IMR-90 (cell line): ENCODE measurements around the gene NEUROD4. TPM values are rescaled to one million over a fixed set of nuclear protein-coding genes. Genes with fewer than 3 reads are reported as not detected.

Experiments
- ATAC-seq: fragments of 200-7000 bp; cut with Tn5 transposase; 2 replicates; pipeline ENCODE4 v1.9.1; 2020; ENCODE audit warnings: low read depth, mild to moderate bottlenecking, moderate library complexity
- BruUV-seq: library from RNA; stranded (reverse); fragments of 400-500 nt; replicated peaks from 2 replicates; lab custom pipeline; 2021; lab: Mats Ljungman, UMichigan
- CTCF ChIA-PET: fragments of 300-600 bp; formaldehyde crosslinking; extraction: SDS; loops from one replicate; lab custom pipeline; 2021; ENCODE audit warnings: antibody characterized with exemption; lab: Yijun Ruan, JAX
- POLR2A ChIA-PET: fragments of 300-600 bp; sonication (Branson Sonifier 250); formaldehyde crosslinking; loops from one replicate; lab custom pipeline; 2022; ENCODE audit warnings: antibody characterized with exemption; ENCODE audit not compliant: unreplicated experiment; lab: Charles Lee
- DNase-seq: peaks from one replicate; pipeline ENCODE4 v3.0.0; 2013
- H2AFZ ChIP-seq: replicated peaks from 2 replicates; pipeline ENCODE3; 2013; ENCODE audit warnings: low read length, mild to moderate bottlenecking; ENCODE audit not compliant: poor library complexity
- H2AK5ac ChIP-seq: 2 replicates; pipeline ENCODE4 v1.6.1; 2013; ENCODE audit warnings: low read depth, low read length, inconsistent platforms
- H2AK9ac ChIP-seq: replicated peaks from 2 replicates; pipeline ENCODE3; 2013; ENCODE audit warnings: mild to moderate bottlenecking, low read depth, low read length, moderate library complexity; ENCODE audit not compliant: poor library complexity
- H2BK120ac ChIP-seq: 2 replicates; pipeline ENCODE4 v1.6.1; 2013; ENCODE audit warnings: low read depth, low read length, inconsistent platforms
- H2BK15ac ChIP-seq: 3 replicates; pipeline ENCODE4 v1.6.1; 2013; ENCODE audit warnings: low read depth, low read length, inconsistent platforms
- H2BK20ac ChIP-seq: 2 replicates; pipeline ENCODE4 v1.6.1; 2013; ENCODE audit warnings: low read depth, mild to moderate bottlenecking, inconsistent platforms, low read length, moderate library complexity
- H2BK5ac ChIP-seq: 2 replicates; pipeline ENCODE4 v1.6.1; 2013; ENCODE audit warnings: mild to moderate bottlenecking, low read depth, low read length, inconsistent platforms; ENCODE audit not compliant: poor library complexity, severe bottlenecking
- H3K14ac ChIP-seq: replicated peaks from 2 replicates; pipeline ENCODE4 v1.6.1; 2013; ENCODE audit warnings: low read depth, low read length, inconsistent platforms
- H3K18ac ChIP-seq: 2 replicates; pipeline ENCODE4 v1.6.1; 2013; ENCODE audit warnings: low read depth, low read length, control low read depth
- H3K23ac ChIP-seq: 2 replicates; pipeline ENCODE4 v1.6.1; 2013; ENCODE audit warnings: low read depth, low read length, inconsistent platforms
- H3K27ac ChIP-seq: 2 replicates; pipeline ENCODE4 v1.5.1; 2013; ENCODE audit warnings: mild to moderate bottlenecking, control low read depth, low read length; ENCODE audit not compliant: insufficient read depth
- H3K27me3 ChIP-seq: 2 replicates; pipeline ENCODE4 v1.6.1; 2013; ENCODE audit warnings: low read length; ENCODE audit not compliant: control insufficient read depth, insufficient read depth
- H3K36me3 ChIP-seq: 2 replicates; pipeline ENCODE4 v1.6.1; 2013; ENCODE audit warnings: low read length, mixed read lengths; ENCODE audit not compliant: control insufficient read depth, insufficient read depth
- H3K4ac ChIP-seq: 2 replicates; pipeline ENCODE4 v1.6.1; 2013; ENCODE audit warnings: low read depth, low read length, inconsistent platforms
- H3K4me1 ChIP-seq: 2 replicates; pipeline ENCODE4 v1.6.1; 2013; ENCODE audit warnings: low read length, mixed read lengths; ENCODE audit not compliant: control insufficient read depth, insufficient read depth
- H3K4me2 ChIP-seq: 2 replicates; pipeline ENCODE4 v1.6.1; 2013; ENCODE audit warnings: low read depth, mild to moderate bottlenecking, control low read depth, low read length, moderate library complexity
- H3K4me3 ChIP-seq: 2 replicates; pipeline ENCODE4 v1.5.1; 2013; ENCODE audit warnings: low read depth, mild to moderate bottlenecking, control low read depth, low read length, moderate library complexity; ENCODE audit not compliant: insufficient read depth
- H3K56ac ChIP-seq: 2 replicates; pipeline ENCODE4 v1.6.1; 2013; ENCODE audit warnings: low read length, inconsistent platforms; ENCODE audit not compliant: insufficient read depth; ENCODE audit errors: extremely low read depth
- H3K79me1 ChIP-seq, 2 experiments: 2 replicates each; pipeline ENCODE4 v1.6.1; 2013; ENCODE audit warnings: low read length in 2 of 2, inconsistent platforms in 1 of 2, low read depth in 1 of 2
- H3K9ac ChIP-seq: 2 replicates; pipeline ENCODE4 v1.6.1; 2013; ENCODE audit warnings: low read depth, low read length, control low read depth
- H3K9me1 ChIP-seq: 2 replicates; pipeline ENCODE4 v1.6.1; 2013; ENCODE audit warnings: low read length, inconsistent platforms; ENCODE audit not compliant: insufficient read depth
- H3K9me3 ChIP-seq: 2 replicates; pipeline ENCODE4 v1.6.1; 2013; ENCODE audit warnings: low read length; ENCODE audit not compliant: control insufficient read depth, insufficient read depth
- H4K20me1 ChIP-seq: 2 replicates; pipeline ENCODE4 v1.6.1; 2013; ENCODE audit warnings: low read length, inconsistent platforms; ENCODE audit not compliant: insufficient read depth
- H4K5ac ChIP-seq: 2 replicates; pipeline ENCODE4 v1.6.1; 2013; ENCODE audit warnings: mild to moderate bottlenecking, low read depth, low read length, control low read depth
- H4K8ac ChIP-seq, 2 experiments: 2 replicates each; pipeline ENCODE4 v1.6.1; 2013; ENCODE audit warnings: low read depth in 2 of 2, low read length in 2 of 2, control low read depth in 1 of 2, inconsistent platforms in 1 of 2
- H4K91ac ChIP-seq: 2 replicates; pipeline ENCODE4 v1.6.1; 2013; ENCODE audit warnings: low read depth, low read length, inconsistent platforms; ENCODE audit not compliant: insufficient read depth
- FOS ChIP-seq: fragments of 150-350 bp; IDR thresholded peaks from 2 replicates; pipeline ENCODE4 v1.6.1; 2016; ENCODE audit warnings: low read depth, low read length
- MXI1 ChIP-seq: IDR thresholded peaks from 2 replicates; pipeline ENCODE4 v1.6.1; 2012; ENCODE audit warnings: low read depth, mild to moderate bottlenecking, low read length, moderate library complexity, borderline replicate concordance
- NFE2L2 ChIP-seq: fragments of 150-350 bp; IDR thresholded peaks from 2 replicates; pipeline ENCODE4 v1.6.1; 2016; ENCODE audit warnings: low read depth, mild to moderate bottlenecking, low read length
- WGBS, 2 experiments: methylation state at CpG; one replicate each; pipeline versions ENCODE4 v1.1.5 to v1.1.7; 2013; ENCODE audit warnings: missing lambda C conversion rate in 2 of 2; ENCODE audit not compliant: insufficient read length in 1 of 2; ENCODE audit errors: extremely low coverage in 2 of 2; 5-methylcytosine and 5-hydroxymethylcytosine counted together
- dilution Hi-C: fragments of 300-500 bp; cut with HindIII; formaldehyde crosslinking; loops from one replicate; pipeline ENCODE4 v1.14.3; 2018; ENCODE audit warnings: low sequenced_read_pairs; ENCODE audit not compliant: unreplicated experiment
- in situ Hi-C: fragments of 300-500 bp; cut with MboI; formaldehyde crosslinking; loops from 3 replicates; pipeline ENCODE4 v1.14.3; 2019; ENCODE audit warnings: low sequenced_read_pairs, inconsistent platforms, mixed read lengths
- intact Hi-C: fragments of 100-400 bp; cut with micrococcal nuclease; formaldehyde crosslinking; loops from 2 replicates; pipeline ENCODE4 v1.10.0; 2022
- polyA plus RNA-seq, 3 experiments: library from polyadenylated mRNA; depleted of rRNA; stranded (reverse); fragments of >200 nt; gene quantifications; 2 replicates each; pipeline ENCODE4 v1.2.3, GENCODE V29; 2012; ENCODE audit warnings: low replicate concordance in 1 of 3
- total RNA-seq: library from RNA; depleted of rRNA; stranded (reverse); fragments of >200 nt; gene quantifications from 2 replicates; pipeline ENCODE4 v1.2.3, GENCODE V29; 2012

The NEUROD4 gene
- total and polyA plus RNA-seq, 2 of the 4 experiments (the other 2 are of a cell fraction), result not detected

- Histone ChIP-seq H3K9ac (no peak overlapping the region), H2AK9ac (no peak overlapping the region), H3K27me3 (no peaks in the 10 kb centered on the region), H3K18ac (no peak overlapping the region), H3K36me3 (no peaks in the 10 kb centered on the region), H3K27ac (no peak overlapping the region), H2AFZ (no peak overlapping the region), H4K5ac (no peak overlapping the region), H3K14ac (no peak overlapping the region), H2BK15ac (no peak overlapping the region), H2BK20ac (no peak overlapping the region), H4K91ac (no peak overlapping the region), H4K20me1 (no peaks in the 10 kb centered on the region), H4K8ac (no peak overlapping the region), H2BK120ac (no peak overlapping the region), H3K4me3 (no peak overlapping the region), H3K4me1 (no peaks in the 10 kb centered on the region), H3K9me3 (no peaks in the 10 kb centered on the region), H3K23ac (no peak overlapping the region), H3K4ac (no peak overlapping the region), H2BK5ac (no peak overlapping the region), H3K56ac (no peak overlapping the region), H2AK5ac (no peak overlapping the region), H3K79me1 (no peaks in the 10 kb centered on the region), H3K4me2 (no peak overlapping the region), H3K9me1 (no peaks in the 10 kb centered on the region)
- ChIA-PET CTCF (interaction anchor here (0.6 to 1.1 kb wide), 3 partner anchors 18 to 61 kb away, joined by 3 to 6 read pairs (median 6); no protein-coding TSS in a partner anchor), POLR2A (no interaction called here)
- intact Hi-C loops (no loop called here), dilution Hi-C loops (no loop called here), in situ Hi-C loops (loop anchor here (25.0 kb wide), 1 partner anchor 287 kb away; no protein-coding TSS in a partner anchor)
- TF ChIP-seq MXI1 (no peak), NFE2L2 (no peak), FOS (no peak)
- no peak for ATAC-seq
- no peak for DNase-seq
- BruUV-seq, result no TSS peak
- 61% methylated on average over 7 of the region's 16 CpGs; no CpG with 5 or more reads in 1 of the 2 experiments for WGBS, 2 experiments
These were observed 29.9 kb downstream of the NEUROD4 start for GRCh38 chr12:55049676-55050075.
